ENCODE measurements around the gene RNASE7.

The RNASE7 gene

DNA sequence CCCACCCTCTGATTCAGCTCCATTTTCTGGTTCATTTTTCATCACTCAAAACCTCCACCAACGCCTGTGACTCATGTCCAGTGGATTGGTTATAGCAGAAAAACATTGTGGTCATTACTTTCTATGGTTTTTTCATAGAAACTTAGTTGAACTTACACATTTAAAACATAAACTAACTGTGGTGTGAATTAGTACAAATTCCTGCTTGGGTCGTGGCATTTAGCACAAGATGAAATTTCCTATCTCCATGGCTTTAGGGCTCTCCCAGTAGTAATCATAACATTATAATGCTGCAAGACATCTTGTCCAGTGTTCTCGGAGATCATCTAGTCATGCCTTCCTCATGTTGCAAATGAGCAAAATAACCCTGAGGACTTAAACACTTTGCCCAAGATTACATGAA lies 7.1 kb downstream of the RNASE7 start:
- no peak overlapping the region for H3K4me3 ChIP-seq (ENCODE audit: low read length)
- H3K27ac ChIP-seq (ENCODE audit: low read length): no peak overlapping the region
- no peaks in the 10 kb centered on the region for H3K27me3 ChIP-seq (ENCODE audit: insufficient read depth, low read length)
- no peak overlapping the region for H3K9ac ChIP-seq (ENCODE audit: low read depth, low read length)
- no peaks in the 10 kb centered on the region for H3K9me3 ChIP-seq (ENCODE audit: insufficient read depth, low read depth, low read length)
- no peaks in the 10 kb centered on the region for H3K36me3 ChIP-seq (ENCODE audit: insufficient read depth, low read depth, low read length)
- H3K4me1 ChIP-seq (ENCODE audit: insufficient read depth, low read length): no peaks in the 10 kb centered on the region

DNA sequence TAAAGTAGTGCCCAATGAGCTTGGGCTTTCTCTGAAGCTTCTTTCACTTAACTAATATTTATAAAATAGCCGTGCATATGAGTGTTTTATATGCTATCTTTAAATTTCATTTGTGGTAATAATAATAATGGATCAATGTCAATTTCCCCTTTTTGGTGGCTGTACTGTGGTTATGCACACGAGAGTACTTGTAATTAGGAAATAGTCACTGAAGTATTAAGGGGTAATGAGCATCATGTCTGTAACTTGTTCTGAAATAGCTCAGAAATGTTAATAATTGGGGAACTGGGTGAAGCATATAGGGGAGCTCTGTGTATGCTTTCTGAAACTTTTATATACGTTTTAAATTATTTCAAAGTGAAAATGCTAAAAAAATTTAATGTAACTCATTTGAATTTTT lies 8.4 kb downstream of the RNASE7 start:
- Histone ChIP-seq H3K9me3 (ENCODE audit: insufficient read depth, low read depth, low read length) (no peaks in the 10 kb centered on the region), H3K27me3 (ENCODE audit: insufficient read depth, low read length) (no peaks in the 10 kb centered on the region), H3K4me3 (ENCODE audit: low read length) (no peak overlapping the region), H3K27ac (ENCODE audit: low read length) (no peak overlapping the region), H3K4me1 (ENCODE audit: insufficient read depth, low read length) (no peaks in the 10 kb centered on the region), H3K36me3 (ENCODE audit: insufficient read depth, low read depth, low read length) (no peaks in the 10 kb centered on the region), H3K9ac (ENCODE audit: low read depth, low read length) (no peak overlapping the region)

DNA sequence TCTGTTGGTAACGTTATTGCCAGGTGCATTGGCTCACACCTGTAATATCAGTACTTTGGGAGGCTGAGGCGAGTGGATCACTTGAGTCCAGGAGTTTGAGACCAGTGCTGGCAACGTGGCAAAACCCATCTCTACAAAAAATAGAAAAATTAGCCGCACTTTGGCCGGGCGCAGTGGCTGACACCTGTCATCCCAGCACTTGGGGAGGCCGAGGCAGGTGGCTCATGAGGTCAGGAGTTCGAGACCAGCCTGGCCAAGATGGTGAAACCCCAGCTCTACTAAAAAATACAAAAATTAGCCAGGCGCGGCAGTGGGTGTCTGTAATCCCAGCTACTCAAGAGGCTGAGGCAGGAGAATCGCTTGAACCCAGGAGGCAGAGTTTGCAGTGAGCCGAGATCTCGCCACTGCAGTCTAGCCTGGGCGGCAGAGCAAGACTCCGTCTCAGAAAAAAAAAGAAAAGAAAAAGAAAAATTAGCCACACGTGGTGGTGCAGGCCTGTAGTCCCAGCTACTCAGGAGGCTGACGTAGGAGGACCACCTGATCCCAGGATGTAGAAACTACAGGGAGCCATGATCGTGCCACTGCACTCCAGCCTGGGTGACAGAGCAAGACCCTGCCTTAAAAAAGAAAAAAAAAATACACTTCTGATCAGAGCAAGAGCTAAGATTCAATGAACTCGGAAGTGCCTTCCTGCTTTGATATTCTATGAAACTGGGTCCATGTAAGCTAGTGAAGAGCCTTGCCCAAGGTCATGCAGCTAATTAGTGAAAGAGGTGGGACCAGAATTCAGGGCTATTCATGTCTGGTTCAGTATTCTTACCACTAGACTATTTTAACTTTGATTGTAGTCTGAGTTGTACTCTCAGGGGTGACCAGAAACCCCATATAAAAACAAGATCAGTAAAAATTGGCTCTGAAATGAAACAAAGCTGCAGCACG lies 11.3 kb downstream of the RNASE7 start:
- H3K9ac ChIP-seq (ENCODE audit: low read depth, low read length): no peak overlapping the region

DNA sequence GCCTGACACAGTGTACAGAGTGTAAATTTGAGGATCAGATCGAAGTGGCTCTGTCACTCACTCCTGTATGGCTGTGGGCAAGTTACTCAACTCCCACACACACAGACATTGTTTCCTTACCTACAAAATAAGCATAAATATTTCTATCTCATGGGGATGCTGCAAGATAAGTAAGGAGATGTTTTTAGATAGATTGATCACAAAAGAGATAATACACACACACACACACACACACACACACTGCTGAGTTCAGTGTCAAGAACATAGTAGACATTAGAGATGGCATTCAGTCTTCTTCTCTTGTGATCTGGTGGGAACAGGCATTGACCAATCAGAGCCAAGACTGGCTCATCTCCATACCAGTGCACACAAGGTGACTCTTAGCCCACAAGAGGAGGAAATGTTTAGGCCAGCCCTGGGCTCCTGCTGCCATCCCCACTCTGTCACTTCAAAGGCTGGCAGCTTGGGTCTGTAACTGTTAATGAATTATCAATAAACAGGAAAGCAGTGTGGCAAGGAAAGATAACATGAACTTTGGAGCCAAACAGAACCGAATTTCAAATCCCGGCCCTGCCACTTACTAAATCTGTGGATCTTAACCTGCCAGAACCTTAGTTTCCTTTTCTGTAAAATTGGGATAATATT lies 12.1 kb downstream of the RNASE7 start:
- H3K9ac ChIP-seq (ENCODE audit: low read depth, low read length): no peak overlapping the region
- no peak overlapping the region for H3K4me3 ChIP-seq (ENCODE audit: low read length)
- H3K36me3 ChIP-seq (ENCODE audit: insufficient read depth, low read depth, low read length): no peaks in the 10 kb centered on the region
- H3K27ac ChIP-seq (ENCODE audit: low read length): no peak overlapping the region
- no peaks in the 10 kb centered on the region for H3K4me1 ChIP-seq (ENCODE audit: insufficient read depth, low read length)
- H3K9me3 ChIP-seq (ENCODE audit: insufficient read depth, low read depth, low read length): no peaks in the 10 kb centered on the region
- no peaks in the 10 kb centered on the region for H3K27me3 ChIP-seq (ENCODE audit: insufficient read depth, low read length)

More for the DNA sequence above, 11.3 kb downstream of the RNASE7 start:
- no peaks in the 10 kb centered on the region for H3K4me1 ChIP-seq (ENCODE audit: insufficient read depth, low read length)
- no peaks in the 10 kb centered on the region for H3K27me3 ChIP-seq (ENCODE audit: insufficient read depth, low read length)
- no peak overlapping the region for H3K27ac ChIP-seq (ENCODE audit: low read length)
- no peak overlapping the region for H3K4me3 ChIP-seq (ENCODE audit: low read length)
- H3K9me3 ChIP-seq (ENCODE audit: insufficient read depth, low read depth, low read length): no peaks in the 10 kb centered on the region
- no peaks in the 10 kb centered on the region for H3K36me3 ChIP-seq (ENCODE audit: insufficient read depth, low read depth, low read length)

DNA sequence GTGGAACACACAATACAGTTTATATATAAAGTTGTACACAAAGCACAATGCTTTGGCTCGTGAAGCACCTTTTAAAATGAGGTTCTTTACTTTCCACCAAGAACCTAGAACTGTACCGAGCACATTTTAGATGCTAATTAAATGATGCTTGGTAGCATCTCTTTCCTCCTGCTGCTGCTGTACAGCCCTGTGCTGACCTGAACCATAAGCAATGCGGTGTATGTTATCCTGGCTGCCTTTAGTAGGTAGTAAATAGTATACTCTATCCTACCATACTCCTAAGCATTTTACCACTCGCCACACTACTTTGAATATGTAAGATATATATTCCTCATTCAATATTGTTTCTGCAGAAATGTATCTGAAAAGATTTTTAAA lies 12.6 kb downstream of the RNASE7 start:
- H3K4me1 ChIP-seq (ENCODE audit: insufficient read depth, low read length): no peaks in the 10 kb centered on the region
- H3K9ac ChIP-seq (ENCODE audit: low read depth, low read length): no peak overlapping the region
- H3K9me3 ChIP-seq (ENCODE audit: insufficient read depth, low read depth, low read length): no peaks in the 10 kb centered on the region
- no peak overlapping the region for H3K4me3 ChIP-seq (ENCODE audit: low read length)
- no peaks in the 10 kb centered on the region for H3K36me3 ChIP-seq (ENCODE audit: insufficient read depth, low read depth, low read length)
- H3K27ac ChIP-seq (ENCODE audit: low read length): no peak overlapping the region
- no peaks in the 10 kb centered on the region for H3K27me3 ChIP-seq (ENCODE audit: insufficient read depth, low read length)

DNA sequence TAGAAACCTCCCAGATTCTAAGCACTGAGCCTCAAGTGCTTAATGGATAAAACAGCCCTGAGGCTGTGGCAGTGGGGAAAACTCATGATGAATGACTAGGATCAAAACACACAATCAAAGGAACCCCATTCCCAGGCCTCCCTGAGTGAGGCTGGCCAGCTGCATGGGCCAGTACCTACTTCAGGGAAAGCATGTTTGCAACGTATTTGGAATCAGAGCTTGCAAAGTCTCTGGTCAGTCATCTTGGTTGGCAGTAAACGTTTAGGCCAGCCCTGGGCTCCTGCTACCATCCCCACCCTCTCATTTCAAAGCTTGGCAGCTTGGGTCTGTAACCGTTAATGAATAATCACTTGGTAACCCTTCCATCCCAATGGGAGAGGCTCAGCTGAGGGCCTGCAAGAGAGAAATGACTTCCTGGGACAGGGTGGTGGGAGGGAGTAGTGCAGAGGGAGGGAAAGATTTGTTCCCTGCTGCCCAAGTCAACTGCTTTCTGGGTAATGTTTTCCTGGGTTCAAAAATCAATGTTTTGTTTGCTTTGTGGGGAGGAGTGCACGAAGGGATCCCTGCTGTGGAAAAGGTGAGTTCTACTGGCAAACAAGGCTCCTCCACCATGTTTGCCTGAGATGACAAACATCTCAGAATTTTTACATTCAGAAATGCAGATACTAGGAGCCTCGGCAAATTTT lies 13.4 kb downstream of the RNASE7 start:
- H3K27me3 ChIP-seq (ENCODE audit: insufficient read depth, low read length): no peaks in the 10 kb centered on the region
- no peaks in the 10 kb centered on the region for H3K4me1 ChIP-seq (ENCODE audit: insufficient read depth, low read length)
- H3K9ac ChIP-seq (ENCODE audit: low read depth, low read length): no peak overlapping the region
- no peak overlapping the region for H3K27ac ChIP-seq (ENCODE audit: low read length)
- no peak overlapping the region for H3K4me3 ChIP-seq (ENCODE audit: low read length)
- H3K36me3 ChIP-seq (ENCODE audit: insufficient read depth, low read depth, low read length): no peaks in the 10 kb centered on the region
- no peaks in the 10 kb centered on the region for H3K9me3 ChIP-seq (ENCODE audit: insufficient read depth, low read depth, low read length)

DNA sequence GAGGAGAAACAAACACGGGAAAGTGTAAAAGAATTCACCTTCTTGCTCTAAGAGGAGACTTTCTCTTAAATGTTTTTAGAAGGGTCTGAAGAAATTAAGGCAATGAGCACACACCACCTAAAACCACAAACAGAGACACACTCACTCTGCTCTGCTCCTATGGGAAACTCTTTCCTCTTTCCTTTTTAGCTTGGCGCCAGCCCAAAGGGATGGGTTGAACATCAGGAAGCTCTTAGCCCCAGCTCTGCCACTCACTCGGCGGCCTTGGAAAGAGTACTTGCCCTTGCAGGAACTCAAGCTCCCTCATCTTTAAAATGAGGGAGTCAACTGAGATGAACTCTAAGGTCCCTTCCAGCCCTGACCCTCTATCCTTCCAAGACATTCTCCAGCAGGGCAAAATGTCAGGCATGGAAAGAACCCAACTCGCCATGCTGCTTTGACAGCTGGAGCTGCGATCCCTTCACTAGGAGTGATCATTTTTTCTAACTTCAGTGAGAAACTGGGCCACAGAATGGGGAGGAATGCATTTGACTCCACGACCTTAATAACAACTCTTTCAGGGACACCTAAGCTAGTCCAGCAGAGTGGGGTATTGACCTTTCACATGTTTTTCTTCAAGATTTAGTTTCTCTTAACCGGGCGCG lies 14.5 kb downstream of the RNASE7 start:
- Histone ChIP-seq H3K9ac (ENCODE audit: low read depth, low read length) (no peak overlapping the region), H3K36me3 (ENCODE audit: insufficient read depth, low read depth, low read length) (no peaks in the 10 kb centered on the region), H3K9me3 (ENCODE audit: insufficient read depth, low read depth, low read length) (no peaks in the 10 kb centered on the region), H3K4me3 (ENCODE audit: low read length) (no peak overlapping the region), H3K27ac (ENCODE audit: low read length) (no peak overlapping the region), H3K4me1 (ENCODE audit: insufficient read depth, low read length) (no peaks in the 10 kb centered on the region), H3K27me3 (ENCODE audit: insufficient read depth, low read length) (no peaks in the 10 kb centered on the region)

- Histone ChIP-seq H3K27me3 (ENCODE audit: insufficient read depth, low read length) (no peaks in the 10 kb centered on the region), H3K4me1 (ENCODE audit: insufficient read depth, low read length) (no peaks in the 10 kb centered on the region), H3K27ac (ENCODE audit: low read length) (no peak within 1 kb of the TSS), H3K36me3 (ENCODE audit: insufficient read depth, low read depth, low read length) (no peaks in the 10 kb centered on the region), H3K9ac (ENCODE audit: low read depth, low read length) (no peak within 1 kb of the TSS), H3K4me3 (ENCODE audit: low read length) (no peak within 1 kb of the TSS), H3K9me3 (ENCODE audit: insufficient read depth, low read depth, low read length) (no peaks in the 10 kb centered on the region)
These were observed 15.9 kb downstream of the RNASE7 start, which contains the start of gene RNASE8 for GRCh38 chr14:21057803-21058675. RNASE8 (plus strand) TSS chr14:21057822; CDS start chr14:21057893, 71 bp downstream.

GRCh38 chr14:21058903-21059302 lies 16.7 kb downstream of the RNASE7 start:
- Histone ChIP-seq H3K9me3 (ENCODE audit: insufficient read depth, low read depth, low read length) (no peaks in the 10 kb centered on the region), H3K27ac (ENCODE audit: low read length) (no peak overlapping the region), H3K9ac (ENCODE audit: low read depth, low read length) (no peak overlapping the region), H3K27me3 (ENCODE audit: insufficient read depth, low read length) (no peaks in the 10 kb centered on the region), H3K4me3 (ENCODE audit: low read length) (no peak overlapping the region), H3K36me3 (ENCODE audit: insufficient read depth, low read depth, low read length) (no peaks in the 10 kb centered on the region), H3K4me1 (ENCODE audit: insufficient read depth, low read length) (peaks cover 7% of the 10 kb centered on the region; the same call in 1 of the 2 replicates)

- no peaks in the 10 kb centered on the region for H3K36me3 ChIP-seq (ENCODE audit: insufficient read depth, low read depth, low read length)
- no peak overlapping the region for H3K9ac ChIP-seq (ENCODE audit: low read depth, low read length)
- H3K4me1 ChIP-seq (ENCODE audit: insufficient read depth, low read length): peaks cover 8% of the 10 kb centered on the region; the same call in 1 of the 2 replicates
- H3K27me3 ChIP-seq (ENCODE audit: insufficient read depth, low read length): no peaks in the 10 kb centered on the region
- H3K27ac ChIP-seq (ENCODE audit: low read length): no peak overlapping the region
- H3K4me3 ChIP-seq (ENCODE audit: low read length): no peak overlapping the region
- H3K9me3 ChIP-seq (ENCODE audit: insufficient read depth, low read depth, low read length): no peaks in the 10 kb centered on the region
These were observed 17.9 kb downstream of the RNASE7 start for GRCh38 chr14:21059842-21060613.

Measured in iPS-20b (cell line).